Upper lobe of left lung (tissue), 6 donors: Measurements from ENCODE around the gene SLC7A6. TPM values are rescaled to one million over a fixed set of nuclear protein-coding genes. Genes with fewer than 3 reads are reported as not detected.

Source experiments
- ATAC-seq, 2 donors: fragments of 200-7000 bp; cut with Tn5 transposase; one replicate each; pipeline ENCODE4 v1.9.1; 2022; ENCODE audit warnings: mild to moderate bottlenecking in 2 of 2, moderate library complexity in 2 of 2; ENCODE audit not compliant: low FRiP score in 2 of 2
- DNase-seq, 2 donors: peaks; one replicate each; pipeline ENCODE4 v3.0.0-alpha.2; 2019 to 2020
- H3K27ac ChIP-seq, 4 donors: fragments of 200-600 bp; sonication (generic); one replicate each; pipeline ENCODE4 v1.5.1; 2016 to 2019
- H3K27me3 ChIP-seq, 4 donors: fragments of 200-600 bp; sonication (generic); one replicate each; pipeline ENCODE4 v1.5.1; 2017 to 2019
- H3K36me3 ChIP-seq, 4 donors: fragments of 200-600 bp; sonication (generic); one replicate each; pipeline ENCODE4 v1.5.1; 2016 to 2019
- H3K4me1 ChIP-seq, 4 donors: fragments of 200-600 bp; sonication (generic); one replicate each; pipeline ENCODE4 v1.5.1; 2018 to 2019
- H3K4me3 ChIP-seq, 4 donors: fragments of 200-600 bp; sonication (generic); one replicate each; pipeline ENCODE4 v1.5.1; 2017 to 2019; ENCODE audit warnings: mild to moderate bottlenecking in 2 of 4, moderate library complexity in 1 of 4
- H3K9me3 ChIP-seq, 4 donors: fragments of 200-600 bp; sonication (generic); one replicate each; pipeline ENCODE4 v1.5.1; 2018 to 2019
- EP300 ChIP-seq, 4 donors: sonication (generic); formaldehyde crosslinking; IDR thresholded peaks; one replicate each; pipeline ENCODE4 v1.5.1; 2017; ENCODE audit warnings: antibody characterized with exemption in 4 of 4, control low read depth in 2 of 4
- POLR2A ChIP-seq, 4 donors: fragments of 450-650 bp; IDR thresholded peaks; one replicate each; pipeline ENCODE4 v1.5.1; 2016 to 2017; ENCODE audit warnings: antibody characterized with exemption in 4 of 4, mild to moderate bottlenecking in 2 of 4
- POLR2AphosphoS5 ChIP-seq, 2 donors: sonication (generic); formaldehyde crosslinking; IDR thresholded peaks; one replicate each; pipeline ENCODE4 v1.5.1; 2017; ENCODE audit warnings: antibody characterized with exemption in 2 of 2
- WGBS, 2 donors: methylation state at CpG; one replicate each; pipeline ENCODE4 v1.1.5; 2017 to 2018; 5-methylcytosine and 5-hydroxymethylcytosine counted together
- total RNA-seq, 6 donors: library from RNA; depleted of rRNA in 4 of 6; stranded (reverse); fragments of >200 nt in 4 of 6; gene quantifications; one replicate each; pipeline versions ENCODE4 v1.1.0 to v1.2.1, GENCODE V29; 2016 to 2021
- TF ChIP-seq, protein P1 (sequence below), 6 experiments: fragments of 450-650 bp in 4 of 6; fragments of 200-600 bp in 2 of 6; sonication (generic) in 2 of 6; IDR thresholded peaks; one replicate each; pipeline ENCODE4 v1.5.1; 2016 to 2019; ENCODE audit warnings: antibody characterized with exemption in 6 of 6
- donor health status: DM: no; HTN: no; CAD: no; lungs with moderate emphysema.
- donor health status: DM: no; HTN: yes; CAD: no; lungs with severe emphysema.

SLC7A6 gene
- total RNA-seq, 6 donors from 2014 or later: 44.9 to 109 (median 49.5) TPM

DNA sequence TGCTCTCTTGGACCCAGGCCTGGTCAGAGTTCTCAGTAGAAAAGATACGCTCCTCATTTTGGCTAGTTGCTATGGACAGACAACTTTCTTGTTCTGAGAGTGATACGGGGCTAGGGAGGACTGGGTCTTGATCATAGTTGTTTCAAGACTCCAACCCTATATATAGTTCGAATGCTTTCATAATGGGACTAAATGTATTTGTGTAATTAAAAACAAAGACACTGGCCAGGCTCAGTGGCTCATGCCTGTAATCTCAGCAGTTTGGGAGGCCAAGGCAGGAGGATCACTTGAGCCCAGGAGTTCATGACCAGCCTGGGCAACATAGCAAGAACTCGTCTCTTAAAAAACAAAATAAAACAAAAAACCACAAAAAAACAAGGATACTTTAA is 17.7 kb downstream of the SLC7A6 start:
- TF ChIP-seq POLR2AphosphoS5 (IDR thresholded peaks at IDR 0.05): no peak
- TF ChIP-seq EP300 (IDR thresholded peaks at IDR 0.05): no peak
- TF ChIP-seq POLR2A (IDR thresholded peaks at IDR 0.05): no peak
- TF ChIP-seq, protein P1, sequence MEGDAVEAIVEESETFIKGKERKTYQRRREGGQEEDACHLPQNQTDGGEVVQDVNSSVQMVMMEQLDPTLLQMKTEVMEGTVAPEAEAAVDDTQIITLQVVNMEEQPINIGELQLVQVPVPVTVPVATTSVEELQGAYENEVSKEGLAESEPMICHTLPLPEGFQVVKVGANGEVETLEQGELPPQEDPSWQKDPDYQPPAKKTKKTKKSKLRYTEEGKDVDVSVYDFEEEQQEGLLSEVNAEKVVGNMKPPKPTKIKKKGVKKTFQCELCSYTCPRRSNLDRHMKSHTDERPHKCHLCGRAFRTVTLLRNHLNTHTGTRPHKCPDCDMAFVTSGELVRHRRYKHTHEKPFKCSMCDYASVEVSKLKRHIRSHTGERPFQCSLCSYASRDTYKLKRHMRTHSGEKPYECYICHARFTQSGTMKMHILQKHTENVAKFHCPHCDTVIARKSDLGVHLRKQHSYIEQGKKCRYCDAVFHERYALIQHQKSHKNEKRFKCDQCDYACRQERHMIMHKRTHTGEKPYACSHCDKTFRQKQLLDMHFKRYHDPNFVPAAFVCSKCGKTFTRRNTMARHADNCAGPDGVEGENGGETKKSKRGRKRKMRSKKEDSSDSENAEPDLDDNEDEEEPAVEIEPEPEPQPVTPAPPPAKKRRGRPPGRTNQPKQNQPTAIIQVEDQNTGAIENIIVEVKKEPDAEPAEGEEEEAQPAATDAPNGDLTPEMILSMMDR (IDR thresholded peaks at IDR 0.05): no peak
- Histone ChIP-seq H3K36me3 (peaks cover 0 to 23% (median 7%) of the 10 kb centered on the region in 4 donors), H3K27me3 (no peaks in the 10 kb centered on the region), H3K4me3 (no peak overlapping the region), H3K9me3 (no peaks in the 10 kb centered on the region), H3K27ac (no peak overlapping the region), H3K4me1 (peaks cover 17 to 55% (median 45%) of the 10 kb centered on the region in 4 donors)
- DNase-seq (no peak), ATAC-seq (no peak)
- 79 to 97% methylated on average over 4 of the region's 4 CpGs for WGBS, 2 donors

GRCh38 chr16:68283346-68283745 is 19.0 kb downstream of the SLC7A6 start:
- H3K27ac ChIP-seq: peak overlapping the region in 3 of 4 donors; percentile 7 to 65 (median 23)
- H3K4me3 ChIP-seq: no peak overlapping the region
- WGBS, 2 donors: 57 to 65% methylated on average over 5 of the region's 5 CpGs
- no peak for ATAC-seq
- no peak for DNase-seq
- no peaks in the 10 kb centered on the region for H3K27me3 ChIP-seq
- H3K36me3 ChIP-seq: peaks cover 0 to 19% (median 8%) of the 10 kb centered on the region in 4 donors
- no peak for TF ChIP-seq POLR2AphosphoS5 (IDR thresholded peaks at IDR 0.05)
- TF ChIP-seq POLR2A (IDR thresholded peaks at IDR 0.05): no peak
- TF ChIP-seq EP300 (IDR thresholded peaks at IDR 0.05): no peak
- TF ChIP-seq, protein P1 (IDR thresholded peaks at IDR 0.05): no peak
- H3K4me1 ChIP-seq: peaks cover 17 to 61% (median 52%) of the 10 kb centered on the region in 4 donors
- no peaks in the 10 kb centered on the region for H3K9me3 ChIP-seq

DNA sequence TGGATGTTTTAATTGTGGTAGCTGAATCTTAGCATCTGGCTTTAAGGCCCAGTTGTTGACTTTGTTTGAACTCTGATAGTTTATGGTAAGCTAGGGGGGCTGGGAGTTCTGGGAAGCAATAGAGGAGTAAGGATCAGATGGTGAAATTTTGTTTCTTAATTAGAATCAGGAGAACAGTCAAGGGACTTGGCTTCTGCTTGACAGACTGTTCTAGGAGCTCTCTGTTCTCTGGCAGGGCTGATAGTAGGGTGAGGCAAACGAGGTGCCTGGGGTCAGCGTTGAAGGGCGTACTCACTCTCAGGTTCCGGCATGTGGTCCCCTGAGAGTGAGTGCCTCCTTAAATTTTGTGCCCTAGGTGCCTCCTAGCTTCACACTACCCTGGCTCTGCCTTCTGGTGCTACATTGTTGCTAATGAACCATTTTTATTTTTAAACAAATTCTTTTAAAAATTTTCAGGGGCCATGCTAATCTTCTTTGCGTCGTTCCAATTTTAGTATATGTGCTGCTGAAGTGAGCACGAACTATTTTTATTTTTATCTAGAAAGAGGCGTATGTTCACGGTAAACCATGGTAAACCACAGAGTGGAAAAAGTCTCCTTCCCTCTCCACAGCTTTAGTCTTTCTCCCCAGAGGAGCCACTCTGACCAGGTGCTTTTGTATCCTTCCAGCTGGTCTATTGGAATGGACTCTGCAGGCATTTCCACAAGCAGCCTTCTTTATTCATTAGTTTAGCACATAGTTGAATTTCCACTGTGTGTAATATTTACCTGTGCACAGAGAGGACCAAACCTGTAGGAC is 19.7 kb downstream of the SLC7A6 start:
- Histone ChIP-seq H3K4me1 (peaks cover 17 to 62% (median 53%) of the 10 kb centered on the region in 4 donors), H3K4me3 (no peak overlapping the region), H3K36me3 (peaks cover 0 to 20% (median 9%) of the 10 kb centered on the region in 4 donors), H3K27ac (peak overlapping the region in 3 of 4 donors; percentile 23 to 65 (median 57)), H3K27me3 (no peaks in the 10 kb centered on the region), H3K9me3 (no peaks in the 10 kb centered on the region)
- no peak for DNase-seq
- peak in 1 of 2 donors; percentile 14 for ATAC-seq
- no peak for TF ChIP-seq POLR2A (IDR thresholded peaks at IDR 0.05)
- 75 to 78% methylated on average over 9 of the region's 9 CpGs for WGBS, 2 donors

- ATAC-seq (peak in 1 of 2 donors; percentile 14), DNase-seq (no peak)
- TF ChIP-seq, protein P1 (IDR thresholded peaks at IDR 0.05): no peak
- TF ChIP-seq POLR2AphosphoS5 (IDR thresholded peaks at IDR 0.05) (no peak), POLR2A (IDR thresholded peaks at IDR 0.05) (no peak), EP300 (IDR thresholded peaks at IDR 0.05) (no peak)
- Histone ChIP-seq H3K27me3 (no peaks in the 10 kb centered on the region), H3K9me3 (no peaks in the 10 kb centered on the region), H3K4me1 (peaks cover 26 to 64% (median 59%) of the 10 kb centered on the region in 4 donors), H3K36me3 (peaks cover 0 to 24% (median 9%) of the 10 kb centered on the region in 4 donors), H3K4me3 (no peak overlapping the region), H3K27ac (peak overlapping the region in 3 of 4 donors; percentile 52 to 65 (median 57))
- WGBS, 2 donors: 27 to 35% methylated on average over 5 of the region's 5 CpGs
These were observed 20.5 kb downstream of the SLC7A6 start for GRCh38 chr16:68284847-68285246.

GRCh38 chr16:68285683-68286082 is 21.4 kb downstream of the SLC7A6 start:
- peak overlapping the region in 3 of 4 donors; percentile 52 to 65 (median 57) for H3K27ac ChIP-seq
- TF ChIP-seq, protein P1 (IDR thresholded peaks at IDR 0.05): no peak
- TF ChIP-seq EP300 (IDR thresholded peaks at IDR 0.05): no peak
- no peak for TF ChIP-seq POLR2A (IDR thresholded peaks at IDR 0.05)
- no peak for TF ChIP-seq POLR2AphosphoS5 (IDR thresholded peaks at IDR 0.05)
- H3K27me3 ChIP-seq: no peaks in the 10 kb centered on the region
- no peaks in the 10 kb centered on the region for H3K9me3 ChIP-seq
- ATAC-seq (no peak), DNase-seq (no peak)
- no peak overlapping the region for H3K4me3 ChIP-seq
- 90 to 94% methylated on average over 3 of the region's 3 CpGs for WGBS, 2 donors
- peaks cover 0 to 27% (median 10%) of the 10 kb centered on the region in 4 donors for H3K36me3 ChIP-seq
- peaks cover 31 to 70% (median 62%) of the 10 kb centered on the region in 4 donors for H3K4me1 ChIP-seq
